IMR-90 (cell line): ENCODE measurements around the gene CREG2. TPM values are rescaled to one million over a fixed set of nuclear protein-coding genes. Genes with fewer than 3 reads are reported as not detected.

Source experiments
- ATAC-seq: fragments of 200-7000 bp; cut with Tn5 transposase; 2 replicates; pipeline ENCODE4 v1.9.1; 2020; ENCODE audit warnings: low read depth, mild to moderate bottlenecking, moderate library complexity
- BruUV-seq: library from RNA; stranded (reverse); fragments of 400-500 nt; replicated peaks from 2 replicates; lab custom pipeline; 2021; lab: Mats Ljungman, UMichigan
- CTCF ChIA-PET: fragments of 300-600 bp; formaldehyde crosslinking; extraction: SDS; loops from one replicate; lab custom pipeline; 2021; ENCODE audit warnings: antibody characterized with exemption; lab: Yijun Ruan, JAX
- POLR2A ChIA-PET: fragments of 300-600 bp; sonication (Branson Sonifier 250); formaldehyde crosslinking; loops from one replicate; lab custom pipeline; 2022; ENCODE audit warnings: antibody characterized with exemption; ENCODE audit not compliant: unreplicated experiment; lab: Charles Lee
- DNase-seq: peaks from one replicate; pipeline ENCODE4 v3.0.0; 2013
- H2AFZ ChIP-seq: replicated peaks from 2 replicates; pipeline ENCODE3; 2013; ENCODE audit warnings: low read length, mild to moderate bottlenecking; ENCODE audit not compliant: poor library complexity
- H2AK5ac ChIP-seq: 2 replicates; pipeline ENCODE4 v1.6.1; 2013; ENCODE audit warnings: low read depth, low read length, inconsistent platforms
- H2AK9ac ChIP-seq: replicated peaks from 2 replicates; pipeline ENCODE3; 2013; ENCODE audit warnings: mild to moderate bottlenecking, low read depth, low read length, moderate library complexity; ENCODE audit not compliant: poor library complexity
- H2BK120ac ChIP-seq: 2 replicates; pipeline ENCODE4 v1.6.1; 2013; ENCODE audit warnings: low read depth, low read length, inconsistent platforms
- H2BK15ac ChIP-seq: 3 replicates; pipeline ENCODE4 v1.6.1; 2013; ENCODE audit warnings: low read depth, low read length, inconsistent platforms
- H2BK20ac ChIP-seq: 2 replicates; pipeline ENCODE4 v1.6.1; 2013; ENCODE audit warnings: low read depth, mild to moderate bottlenecking, inconsistent platforms, low read length, moderate library complexity
- H2BK5ac ChIP-seq: 2 replicates; pipeline ENCODE4 v1.6.1; 2013; ENCODE audit warnings: mild to moderate bottlenecking, low read depth, low read length, inconsistent platforms; ENCODE audit not compliant: poor library complexity, severe bottlenecking
- H3K14ac ChIP-seq: replicated peaks from 2 replicates; pipeline ENCODE4 v1.6.1; 2013; ENCODE audit warnings: low read depth, low read length, inconsistent platforms
- H3K18ac ChIP-seq: 2 replicates; pipeline ENCODE4 v1.6.1; 2013; ENCODE audit warnings: low read depth, low read length, control low read depth
- H3K23ac ChIP-seq: 2 replicates; pipeline ENCODE4 v1.6.1; 2013; ENCODE audit warnings: low read depth, low read length, inconsistent platforms
- H3K27ac ChIP-seq: 2 replicates; pipeline ENCODE4 v1.5.1; 2013; ENCODE audit warnings: mild to moderate bottlenecking, control low read depth, low read length; ENCODE audit not compliant: insufficient read depth
- H3K27me3 ChIP-seq: 2 replicates; pipeline ENCODE4 v1.6.1; 2013; ENCODE audit warnings: low read length; ENCODE audit not compliant: control insufficient read depth, insufficient read depth
- H3K36me3 ChIP-seq: 2 replicates; pipeline ENCODE4 v1.6.1; 2013; ENCODE audit warnings: low read length, mixed read lengths; ENCODE audit not compliant: control insufficient read depth, insufficient read depth
- H3K4ac ChIP-seq: 2 replicates; pipeline ENCODE4 v1.6.1; 2013; ENCODE audit warnings: low read depth, low read length, inconsistent platforms
- H3K4me1 ChIP-seq: 2 replicates; pipeline ENCODE4 v1.6.1; 2013; ENCODE audit warnings: low read length, mixed read lengths; ENCODE audit not compliant: control insufficient read depth, insufficient read depth
- H3K4me2 ChIP-seq: 2 replicates; pipeline ENCODE4 v1.6.1; 2013; ENCODE audit warnings: low read depth, mild to moderate bottlenecking, control low read depth, low read length, moderate library complexity
- H3K4me3 ChIP-seq: 2 replicates; pipeline ENCODE4 v1.5.1; 2013; ENCODE audit warnings: low read depth, mild to moderate bottlenecking, control low read depth, low read length, moderate library complexity; ENCODE audit not compliant: insufficient read depth
- H3K56ac ChIP-seq: 2 replicates; pipeline ENCODE4 v1.6.1; 2013; ENCODE audit warnings: low read length, inconsistent platforms; ENCODE audit not compliant: insufficient read depth; ENCODE audit errors: extremely low read depth
- H3K79me1 ChIP-seq, 2 experiments: 2 replicates each; pipeline ENCODE4 v1.6.1; 2013; ENCODE audit warnings: low read length in 2 of 2, inconsistent platforms in 1 of 2, low read depth in 1 of 2
- H3K9ac ChIP-seq: 2 replicates; pipeline ENCODE4 v1.6.1; 2013; ENCODE audit warnings: low read depth, low read length, control low read depth
- H3K9me1 ChIP-seq: 2 replicates; pipeline ENCODE4 v1.6.1; 2013; ENCODE audit warnings: low read length, inconsistent platforms; ENCODE audit not compliant: insufficient read depth
- H3K9me3 ChIP-seq: 2 replicates; pipeline ENCODE4 v1.6.1; 2013; ENCODE audit warnings: low read length; ENCODE audit not compliant: control insufficient read depth, insufficient read depth
- H4K20me1 ChIP-seq: 2 replicates; pipeline ENCODE4 v1.6.1; 2013; ENCODE audit warnings: low read length, inconsistent platforms; ENCODE audit not compliant: insufficient read depth
- H4K5ac ChIP-seq: 2 replicates; pipeline ENCODE4 v1.6.1; 2013; ENCODE audit warnings: mild to moderate bottlenecking, low read depth, low read length, control low read depth
- H4K8ac ChIP-seq, 2 experiments: 2 replicates each; pipeline ENCODE4 v1.6.1; 2013; ENCODE audit warnings: low read depth in 2 of 2, low read length in 2 of 2, control low read depth in 1 of 2, inconsistent platforms in 1 of 2
- H4K91ac ChIP-seq: 2 replicates; pipeline ENCODE4 v1.6.1; 2013; ENCODE audit warnings: low read depth, low read length, inconsistent platforms; ENCODE audit not compliant: insufficient read depth
- RAD21 ChIP-seq: IDR thresholded peaks from 2 replicates; pipeline ENCODE4 v1.6.1; 2012; ENCODE audit warnings: low read length, improper control_type of control experiment
- USF2 ChIP-seq: fragments of 150-350 bp; IDR thresholded peaks from 2 replicates; pipeline ENCODE4 v1.6.1; 2017; ENCODE audit warnings: mild to moderate bottlenecking, antibody characterized with exemption, low read length, low read depth
- WGBS, 2 experiments: methylation state at CpG; one replicate each; pipeline versions ENCODE4 v1.1.5 to v1.1.7; 2013; ENCODE audit warnings: missing lambda C conversion rate in 2 of 2; ENCODE audit not compliant: insufficient read length in 1 of 2; ENCODE audit errors: extremely low coverage in 2 of 2; 5-methylcytosine and 5-hydroxymethylcytosine counted together
- dilution Hi-C: fragments of 300-500 bp; cut with HindIII; formaldehyde crosslinking; loops from one replicate; pipeline ENCODE4 v1.14.3; 2018; ENCODE audit warnings: low sequenced_read_pairs; ENCODE audit not compliant: unreplicated experiment
- in situ Hi-C: fragments of 300-500 bp; cut with MboI; formaldehyde crosslinking; loops from 3 replicates; pipeline ENCODE4 v1.14.3; 2019; ENCODE audit warnings: low sequenced_read_pairs, inconsistent platforms, mixed read lengths
- intact Hi-C: fragments of 100-400 bp; cut with micrococcal nuclease; formaldehyde crosslinking; loops from 2 replicates; pipeline ENCODE4 v1.10.0; 2022
- polyA plus RNA-seq, 3 experiments: library from polyadenylated mRNA; depleted of rRNA; stranded (reverse); fragments of >200 nt; gene quantifications; 2 replicates each; pipeline ENCODE4 v1.2.3, GENCODE V29; 2012; ENCODE audit warnings: low replicate concordance in 1 of 3
- total RNA-seq: library from RNA; depleted of rRNA; stranded (reverse); fragments of >200 nt; gene quantifications from 2 replicates; pipeline ENCODE4 v1.2.3, GENCODE V29; 2012

The CREG2 gene
- total and polyA plus RNA-seq, 2 of the 4 experiments (the other 2 are of a cell fraction): 0.17 TPM; not detected in 1

- ATAC-seq (peak; percentile 63), DNase-seq (peak; percentile 36)
- Histone ChIP-seq H2BK5ac (peak overlapping the region; percentile 33), H2BK15ac (no peak overlapping the region), H4K91ac (no peak overlapping the region), H3K18ac (no peak overlapping the region), H2AFZ (no peak overlapping the region), H3K79me1 (peaks cover 24 to 70% of the 10 kb centered on the region in 2 experiments), H3K4me2 (peak overlapping the region; percentile 32), H3K27me3 (no peaks in the 10 kb centered on the region), H4K20me1 (peaks cover 53% of the 10 kb centered on the region), H2AK5ac (no peak overlapping the region), H3K9ac (no peak overlapping the region), H3K56ac (no peak overlapping the region), H2AK9ac (no peak overlapping the region), H2BK120ac (no peak overlapping the region), H3K23ac (no peak overlapping the region), H3K4me3 (no peak overlapping the region), H3K14ac (no peak overlapping the region), H4K5ac (no peak overlapping the region), H3K27ac (no peak overlapping the region), H3K36me3 (peaks cover 4% of the 10 kb centered on the region; the same call in 1 of the 2 replicates), H3K9me1 (peaks cover 8% of the 10 kb centered on the region), H4K8ac (no peak overlapping the region), H2BK20ac (no peak overlapping the region), H3K4me1 (peaks cover 6% of the 10 kb centered on the region), H3K9me3 (no peaks in the 10 kb centered on the region), H3K4ac (no peak overlapping the region)
- BruUV-seq: no TSS peak
- ChIA-PET POLR2A (no interaction called here), CTCF (interaction anchor here (0.6 kb wide), 1 partner anchor 51 kb away, joined by 3 read pairs; no protein-coding TSS in a partner anchor)
- WGBS, 2 experiments: no CpG with 5 or more reads among the region's 5 CpGs
- TF ChIP-seq RAD21 (no peak), USF2 (peak; percentile 72; the same call in 1 of the 2 replicates)
- intact Hi-C loops: no loop called here
- in situ Hi-C loops: no loop called here
- dilution Hi-C loops: no loop called here
Measured at GRCh38 chr2:101296371-101296770, 90.9 kb downstream of the CREG2 start.
